Activated T-helper 9 cell treated with anti-CD3 and anti-CD28 coated beads, Interleukin-2, amount 50 U/mL, for 16 hours (primary cell): Measurements from ENCODE around the gene SENP1.
"Not testable (repeated sequence)": the region's sequence is repeated elsewhere in the genome, so short reads cannot be mapped to it uniquely, and the experiment has no call there.

Source experiments
- DNase-seq: peaks from one replicate; pipeline ENCODE4 v3.0.0-alpha.2; 2020; ENCODE audit warnings: low read depth

The SENP1 gene

DNA sequence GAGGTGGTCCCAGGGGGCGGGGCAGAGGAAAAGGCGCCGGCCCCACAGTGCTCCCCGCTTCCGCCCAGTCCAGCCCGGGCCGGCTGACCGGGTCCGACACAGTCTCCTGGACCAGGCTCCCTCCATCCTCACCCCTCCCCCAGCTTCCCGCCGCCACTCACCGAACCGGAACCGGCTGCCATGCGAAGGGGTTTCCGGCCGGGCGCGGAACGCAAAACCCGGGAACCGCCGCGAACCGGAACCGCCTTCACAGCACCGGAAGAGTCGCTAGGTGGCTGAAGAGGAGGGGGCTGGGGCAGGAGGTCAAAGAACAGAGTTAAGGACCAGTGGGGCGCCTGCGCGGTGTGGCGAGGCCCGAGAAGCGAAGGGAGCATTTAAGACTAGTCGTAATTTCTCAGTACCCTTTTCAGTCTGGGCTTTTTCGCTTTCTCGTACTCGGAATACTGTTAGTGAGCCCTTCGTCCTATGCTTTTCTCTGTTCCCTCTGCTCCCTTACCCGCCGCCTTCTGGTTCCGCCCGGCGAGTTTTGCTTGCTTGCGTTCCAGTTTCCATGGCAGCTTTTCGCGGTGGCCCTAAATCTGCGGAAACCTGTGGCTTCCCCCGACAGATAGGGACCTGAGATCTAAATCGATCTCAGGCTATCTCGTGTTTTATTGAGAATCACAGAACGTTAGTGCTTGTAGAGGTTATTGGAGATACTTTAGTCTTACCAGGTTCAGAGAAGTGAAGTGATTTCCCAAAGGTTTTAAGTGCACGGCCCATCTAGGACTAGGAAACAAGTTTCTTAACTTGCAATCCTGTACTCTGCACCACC lies at the start of gene SENP1:
TSS of gene SENP1 (minus strand) at position 213 of the 814 bp plus-strand sequence. CDS start 4,607 bp downstream, outside the sequence.
- DNase-seq, result peak; percentile 82

DNA sequence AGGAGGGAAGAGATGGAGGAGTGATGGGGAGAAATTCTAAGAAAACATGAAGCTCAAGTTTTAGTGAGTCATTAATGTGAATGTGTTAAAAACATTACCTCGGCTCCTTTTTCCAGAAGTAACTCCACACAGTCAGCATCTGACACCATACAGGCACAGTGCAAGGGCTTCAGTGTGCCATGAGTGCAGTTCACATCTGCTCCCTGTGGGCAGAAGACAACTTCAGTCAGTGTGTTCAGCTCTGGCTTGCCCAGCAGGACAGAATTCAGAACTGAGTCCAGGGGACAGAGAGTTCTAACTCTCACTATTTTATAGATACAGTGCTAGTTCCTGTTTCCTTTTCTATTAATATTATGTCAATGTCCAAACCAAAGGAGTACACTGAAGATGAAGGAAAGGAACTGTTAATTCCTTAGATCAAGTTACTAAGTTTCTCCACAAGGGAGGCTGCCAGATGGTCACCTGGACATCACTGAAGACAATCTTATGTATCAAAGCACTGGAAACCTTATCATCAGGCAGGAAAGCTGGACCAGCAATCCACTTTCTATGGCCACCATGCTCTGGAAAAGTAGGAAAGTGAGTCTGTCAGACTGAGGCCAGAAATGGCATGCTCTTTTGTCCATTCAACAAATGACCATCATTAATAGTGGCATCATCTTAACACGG lies 45.4 kb upstream of the SENP1 start:
- no peak for DNase-seq

DNA sequence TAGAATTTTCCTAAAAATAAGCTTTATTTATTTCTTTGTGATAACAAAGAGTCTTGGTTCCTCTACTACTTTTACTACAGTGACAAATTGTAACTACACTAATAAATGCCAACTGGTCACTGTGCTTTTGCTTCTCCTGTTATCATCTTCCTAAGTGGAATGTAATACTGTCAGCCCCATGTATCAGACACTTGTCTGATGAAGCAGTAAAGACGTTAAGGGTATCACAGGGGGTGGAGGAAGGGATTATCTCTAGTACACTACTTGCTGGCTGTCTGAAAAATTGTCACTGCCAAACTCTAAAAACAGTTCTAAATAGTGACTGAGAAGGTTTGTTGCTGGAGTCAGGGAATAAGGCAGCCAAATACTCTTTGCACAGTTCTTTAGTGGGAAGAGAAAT lies 40.1 kb upstream of the SENP1 start:
- no peak for DNase-seq

DNA sequence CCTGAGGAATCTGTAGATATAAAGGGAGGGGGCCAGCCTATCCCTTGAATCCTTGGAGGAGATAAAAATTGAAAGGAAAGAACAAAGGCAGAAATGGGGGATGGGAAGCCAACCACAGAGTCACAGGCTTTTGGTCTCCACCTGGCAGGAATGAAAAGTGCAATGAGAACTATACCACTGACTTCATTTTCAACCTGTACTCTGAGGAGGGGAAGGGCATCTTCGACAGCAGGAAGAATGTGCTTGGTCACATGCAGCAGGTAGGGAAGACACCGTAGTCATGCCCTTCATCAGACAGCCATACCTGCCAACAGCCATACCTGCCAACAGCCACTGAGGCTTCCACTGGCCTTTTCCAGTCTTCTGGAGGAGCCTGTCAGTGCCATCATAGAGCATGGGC lies 38.0 kb upstream of the SENP1 start:
- DNase-seq, result no peak

DNA sequence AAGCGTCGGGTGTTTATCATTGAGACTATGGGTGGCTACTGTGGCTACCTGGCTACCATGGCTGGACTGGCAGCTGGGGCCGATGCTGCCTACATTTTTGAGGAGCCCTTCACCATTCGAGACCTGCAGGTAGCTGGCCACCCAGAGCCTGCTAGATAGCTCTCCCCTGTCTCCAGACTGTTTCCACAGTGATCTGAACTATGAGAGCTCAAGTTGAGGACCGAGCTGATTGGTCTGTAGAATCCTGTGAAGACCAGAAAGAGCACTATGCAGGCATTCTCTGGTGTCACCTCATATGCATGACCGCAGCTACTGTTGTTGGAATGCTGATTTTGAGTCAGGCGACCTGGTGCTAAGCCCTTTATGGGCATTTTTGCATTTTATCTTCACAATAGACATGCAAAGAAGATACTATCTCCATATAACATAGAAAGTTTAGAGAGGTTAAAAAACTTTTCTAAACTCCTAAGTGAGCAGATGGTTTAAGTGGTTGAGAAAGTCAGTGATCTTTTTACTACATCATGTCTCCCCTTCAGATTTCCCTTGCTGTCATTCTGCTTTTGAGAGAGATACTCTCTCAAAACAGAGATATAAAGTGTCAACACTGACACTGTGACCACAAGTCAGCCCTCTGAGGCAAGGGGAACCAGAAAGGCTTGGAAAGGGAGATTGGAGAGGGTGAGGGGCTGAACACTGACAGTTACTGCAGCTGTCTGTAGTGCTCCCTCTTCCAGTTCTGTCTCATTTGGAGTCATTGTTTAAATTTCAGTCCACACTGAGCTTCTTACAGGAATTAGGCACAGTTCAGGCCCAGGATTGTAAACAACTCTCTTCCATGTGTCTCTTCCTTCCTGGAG lies 37.2 kb upstream of the SENP1 start:
- DNase-seq, result no peak

DNA sequence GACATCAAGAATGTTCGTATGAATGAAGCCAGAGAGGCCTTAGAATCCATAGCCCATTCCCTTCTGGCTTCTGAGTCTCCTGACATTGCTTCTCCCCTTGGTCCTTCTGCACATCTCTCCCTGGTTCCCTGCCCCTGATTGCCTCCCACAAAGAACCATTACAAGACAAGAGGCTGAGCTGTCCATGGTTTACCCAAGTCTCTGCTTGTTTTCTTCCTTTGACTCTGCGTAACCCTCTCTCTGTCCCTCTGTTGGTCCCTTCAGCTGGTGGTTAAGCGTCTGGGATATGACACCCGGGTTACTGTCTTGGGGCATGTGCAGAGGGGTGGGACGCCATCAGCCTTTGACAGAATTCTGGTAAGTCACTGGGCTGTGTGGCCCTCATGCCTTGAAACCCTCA lies 29.1 kb upstream of the SENP1 start:
- DNase-seq, result no peak

GRCh38 chr12:48132826-48133225 lies 26.9 kb upstream of the SENP1 start:
- DNase-seq, result no peak

DNA sequence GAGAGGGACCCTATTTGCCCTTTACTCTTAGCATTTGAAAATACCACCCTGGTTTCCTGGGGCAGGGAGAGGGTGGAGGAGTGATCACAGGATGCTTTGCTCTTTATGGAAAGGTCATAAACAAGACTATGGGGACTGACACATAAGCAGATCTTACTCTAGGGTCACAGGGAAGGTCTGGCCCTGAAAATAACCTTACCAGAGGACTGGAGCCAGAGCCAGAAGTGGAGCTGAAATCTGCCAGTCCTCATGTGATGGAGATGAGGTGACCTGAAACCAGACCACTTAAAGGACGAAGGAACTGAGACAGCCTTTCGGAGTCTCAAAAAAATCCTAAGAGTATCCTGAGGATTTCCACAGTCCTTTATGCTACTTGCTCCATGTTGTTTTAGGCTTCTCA lies 25.6 kb upstream of the SENP1 start:
- no peak for DNase-seq

GRCh38 chr12:48129376-48129775 lies 23.5 kb upstream of the SENP1 start:
- no peak for DNase-seq

DNA sequence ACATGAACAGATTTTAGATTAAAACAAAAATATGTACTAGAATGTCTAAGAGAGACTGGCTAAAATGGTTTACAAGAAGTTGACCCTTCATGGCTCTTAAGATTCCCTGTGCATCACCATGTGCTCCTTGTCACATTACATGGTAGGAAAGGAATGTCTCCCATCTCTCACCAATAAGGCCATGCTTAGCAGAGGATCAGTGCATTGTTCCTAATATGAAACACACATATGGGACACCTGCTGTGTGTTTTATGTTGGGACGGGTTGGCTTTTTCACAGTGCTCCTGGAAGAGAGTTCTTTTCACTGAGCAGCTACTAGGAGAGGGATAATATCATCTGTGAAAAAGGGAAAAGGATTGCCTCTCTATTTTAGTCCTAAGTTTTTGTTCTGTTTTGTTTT lies 22.9 kb upstream of the SENP1 start:
- no peak for DNase-seq

DNA sequence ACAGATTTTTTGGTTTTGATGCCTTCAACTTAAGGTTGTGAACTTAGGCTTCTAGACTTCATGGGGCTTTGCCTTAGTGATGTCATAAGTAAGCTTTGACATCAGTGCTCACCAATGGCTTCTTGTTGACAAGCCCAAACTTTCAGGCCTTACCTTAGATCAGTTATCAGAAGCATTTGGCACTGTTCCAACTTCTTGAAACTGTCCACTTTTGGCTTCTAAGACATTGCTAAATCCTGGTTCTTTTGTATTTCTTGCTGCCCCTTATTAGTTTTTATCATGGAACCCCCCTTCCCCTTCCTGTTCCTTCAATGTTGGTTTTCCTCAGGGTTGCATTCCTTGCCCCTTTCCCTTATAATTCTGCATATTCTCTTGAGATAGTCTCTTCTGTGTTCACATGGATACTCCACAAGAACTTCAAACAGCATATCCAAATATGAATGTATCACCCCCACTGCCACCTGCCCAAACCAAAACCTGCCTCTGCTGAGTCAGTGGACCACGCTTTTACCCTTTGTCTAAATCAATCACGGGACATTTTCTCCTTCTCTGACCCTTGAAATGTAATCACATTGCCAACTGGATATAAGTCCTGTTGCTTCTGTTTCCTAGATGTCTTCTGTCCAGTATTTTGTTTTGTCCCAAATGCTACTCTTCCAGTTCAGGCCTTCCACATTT lies 21.2 kb upstream of the SENP1 start:
- no peak for DNase-seq

- DNase-seq, result no peak
Measured at GRCh38 chr12:48125985-48126384, 20.1 kb upstream of the SENP1 start.

DNA sequence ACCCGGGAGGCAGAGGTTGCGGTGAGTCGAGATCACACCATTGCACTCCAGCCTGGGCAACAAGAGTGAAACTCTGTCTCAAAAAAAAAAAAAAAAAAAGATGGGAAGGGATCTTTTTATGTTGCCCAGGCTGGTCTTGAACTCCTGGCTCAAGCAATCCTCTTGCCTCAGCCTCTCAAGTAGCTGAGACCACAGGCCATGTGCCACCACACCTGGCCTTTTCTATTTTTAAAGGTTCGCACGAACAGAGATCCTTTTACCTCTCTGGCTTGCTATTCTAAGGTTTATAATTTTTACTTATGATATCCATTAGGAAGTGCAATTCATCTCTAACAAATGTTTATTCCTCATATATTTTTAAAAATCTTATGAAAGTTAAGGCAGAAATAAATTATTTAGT lies 19.7 kb upstream of the SENP1 start:
- DNase-seq, result not testable (repeated sequence)

DNA sequence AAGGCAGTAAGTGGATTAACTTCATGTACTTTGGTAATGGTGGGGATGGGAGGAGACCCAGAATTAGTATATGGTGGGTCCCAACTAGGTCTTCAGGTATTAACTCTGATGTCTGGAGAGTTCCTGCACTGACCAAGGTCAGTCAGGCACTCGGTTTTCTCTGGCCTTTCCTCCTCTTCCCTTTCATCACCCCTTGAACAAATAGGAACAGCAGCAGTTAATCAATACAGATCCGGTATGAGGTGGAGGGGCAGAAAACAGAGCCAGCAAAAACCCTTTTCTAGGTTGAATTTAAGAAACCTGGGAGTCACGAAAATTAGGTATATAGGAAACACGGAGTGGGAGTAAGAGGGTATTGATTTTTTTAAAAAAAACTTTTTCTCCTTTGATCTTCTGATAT lies 17.3 kb upstream of the SENP1 start:
- DNase-seq, result no peak

DNA sequence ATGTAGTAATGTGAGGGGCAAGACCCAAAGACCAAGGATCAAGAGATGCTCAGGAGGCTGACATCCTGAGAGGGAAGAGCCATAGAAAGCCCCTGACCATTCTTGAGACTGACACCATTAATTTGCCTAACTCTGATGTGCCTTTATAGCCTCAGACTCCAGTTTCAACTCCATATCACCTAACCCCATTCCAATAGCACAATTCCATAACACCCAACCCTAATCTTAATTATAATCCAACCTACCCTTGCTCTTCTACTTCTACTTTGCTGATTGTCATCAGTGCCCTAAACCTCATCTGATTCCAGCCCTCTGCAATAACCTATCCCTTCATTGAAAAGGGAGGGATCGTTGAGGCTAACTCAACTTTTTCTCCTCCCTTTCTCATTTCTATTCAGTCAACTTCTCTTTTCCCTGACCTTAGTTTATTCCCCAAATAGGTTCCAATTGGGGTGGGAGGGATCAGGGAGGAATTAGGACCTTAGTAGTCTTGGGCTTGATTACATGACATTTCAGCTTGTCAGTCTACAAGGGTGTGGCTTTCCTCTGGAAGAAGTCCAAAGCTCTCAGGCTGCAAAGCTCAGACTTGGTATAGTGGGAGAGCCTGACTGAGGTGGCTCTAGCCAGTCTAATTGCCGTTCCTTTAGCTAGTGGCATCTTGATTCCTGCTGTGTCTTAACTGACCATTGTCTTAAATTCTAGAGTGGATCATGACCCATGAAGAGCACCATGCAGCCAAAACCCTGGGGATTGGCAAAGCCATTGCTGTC lies 16.4 kb upstream of the SENP1 start:
- DNase-seq, result no peak

GRCh38 chr12:48121522-48121921 lies 15.6 kb upstream of the SENP1 start:
- DNase-seq, result no peak

DNA sequence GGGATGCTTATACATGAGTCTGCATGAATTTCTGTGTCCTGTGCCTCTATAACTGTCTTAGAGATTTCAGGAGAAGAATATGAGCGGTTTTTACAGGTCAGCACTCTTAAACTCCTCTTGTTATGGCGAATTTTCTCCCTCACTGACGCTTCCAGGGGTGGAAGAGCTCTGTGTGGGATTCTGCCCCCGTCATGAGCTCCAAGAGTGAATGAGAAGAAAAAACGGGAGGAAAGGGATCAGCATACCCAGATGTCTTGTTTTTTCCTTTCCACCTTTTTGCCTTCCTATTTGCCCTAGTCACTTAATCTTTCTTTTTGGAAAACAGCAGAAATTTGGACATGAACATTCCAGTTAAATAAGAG lies 13.9 kb upstream of the SENP1 start:
- no peak for DNase-seq

DNA sequence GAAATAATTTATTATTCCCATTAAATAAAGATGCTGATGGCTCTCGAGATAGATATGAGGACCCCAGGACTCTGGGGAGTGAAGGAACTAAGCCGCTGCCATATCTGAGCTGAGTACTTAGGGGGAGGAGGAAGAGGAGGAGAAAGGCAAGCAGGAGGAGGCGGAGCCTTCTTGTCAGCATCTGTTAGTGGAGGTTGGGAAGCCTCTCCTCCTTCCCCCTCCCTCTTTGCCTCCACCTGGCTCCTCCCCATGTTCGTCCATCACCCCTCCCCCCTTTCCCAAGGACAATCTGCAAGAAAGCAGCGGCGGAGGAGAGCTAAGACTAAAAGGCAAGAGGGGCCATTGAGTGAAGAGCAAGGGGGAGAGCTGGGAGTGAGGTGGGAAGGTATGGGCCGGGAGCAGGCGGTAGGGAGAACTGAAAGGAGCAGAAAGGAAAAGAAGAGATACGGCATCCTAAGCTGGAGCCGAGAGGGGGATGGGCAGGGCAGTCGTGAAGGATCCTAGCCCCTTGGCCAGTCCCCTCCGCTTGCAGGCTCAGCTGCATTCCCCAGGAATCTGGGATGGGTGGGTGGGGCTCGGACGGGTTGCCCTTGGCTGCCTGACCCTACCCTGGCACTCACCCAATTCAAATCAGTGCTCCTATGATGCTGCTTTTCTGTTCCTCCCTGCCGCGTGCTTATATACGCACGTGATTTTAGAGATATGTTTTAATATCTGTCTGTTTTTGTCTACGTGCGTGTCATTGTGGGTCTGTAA lies 13.4 kb upstream of the SENP1 start, which contains the start of gene PFKM:
TSS of gene PFKM (plus strand) at position 287 of the 756 bp plus-strand sequence. CDS start 3,411 bp downstream, outside the sequence.
- peak; percentile 42 for DNase-seq

GRCh38 chr12:48118284-48118871 lies 12.5 kb upstream of the SENP1 start:
- no peak for DNase-seq

DNA sequence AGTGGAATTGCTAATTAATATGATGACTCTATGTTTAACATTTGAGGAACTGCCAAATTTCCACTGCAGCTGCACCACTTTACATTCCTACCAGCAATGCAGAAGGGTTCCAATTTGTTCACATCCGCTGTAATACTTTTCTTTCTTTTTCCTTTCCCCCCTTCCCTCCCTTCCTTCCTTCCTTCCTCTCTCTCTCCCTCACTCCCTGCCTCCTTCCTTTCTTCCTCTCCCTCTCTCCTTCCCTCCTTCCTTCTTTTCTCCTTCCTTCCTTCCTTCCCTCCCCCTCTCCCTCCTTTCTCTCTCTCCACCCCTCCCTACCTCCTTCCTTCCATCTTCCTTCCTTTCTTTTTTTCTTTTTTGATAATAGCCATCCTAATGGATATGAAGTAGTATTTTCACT lies 10.1 kb upstream of the SENP1 start:
- DNase-seq, result no peak
